GM23248 (cell line): Measurements from ENCODE around the gene CELA2B. TPM values are rescaled to one million over a fixed set of nuclear protein-coding genes. Genes with fewer than 3 reads are reported as not detected.
A peak's percentile ranks its signal among the peaks of the same experiment; 100 is the strongest.

ENCODE experiments used
- DNase-seq: peaks from one replicate; pipeline ENCODE4 v3.0.0-alpha.2; 2015
- H2AFZ ChIP-seq: fragments of 200-600 bp; sonication (generic); 2 replicates; pipeline ENCODE4 v1.6.1; 2016; ENCODE audit warnings: antibody characterized with exemption
- H3F3A ChIP-seq: fragments of 200-600 bp; sonication (generic); 2 replicates; pipeline ENCODE4 v1.6.1; 2016; ENCODE audit warnings: mild to moderate bottlenecking, antibody characterized with exemption, mixed run types; ENCODE audit not compliant: insufficient read depth
- H3K27ac ChIP-seq: fragments of 200-600 bp; sonication (generic); 2 replicates; pipeline ENCODE4 v1.5.1; 2016; ENCODE audit warnings: mild to moderate bottlenecking
- H3K27me3 ChIP-seq: fragments of 200-600 bp; sonication (generic); replicated peaks from 2 replicates; pipeline ENCODE4 v1.6.1; 2016; ENCODE audit warnings: mild to moderate bottlenecking; ENCODE audit not compliant: insufficient read depth
- H3K36me3 ChIP-seq: fragments of 200-600 bp; sonication (generic); 2 replicates; pipeline ENCODE4 v1.6.1; 2016; ENCODE audit warnings: low read depth, mild to moderate bottlenecking
- H3K4me1 ChIP-seq: fragments of 200-600 bp; sonication (generic); 2 replicates; pipeline ENCODE4 v1.6.1; 2016; ENCODE audit warnings: mild to moderate bottlenecking; ENCODE audit not compliant: insufficient read depth
- H3K4me2 ChIP-seq: fragments of 200-600 bp; sonication (generic); one replicate; pipeline ENCODE4 v1.6.1; 2016; ENCODE audit warnings: mild to moderate bottlenecking; ENCODE audit not compliant: unreplicated experiment
- H3K4me3 ChIP-seq: fragments of 200-600 bp; sonication (generic); 2 replicates; pipeline ENCODE4 v1.5.1; 2016; ENCODE audit warnings: mild to moderate bottlenecking
- H3K79me2 ChIP-seq: fragments of 200-600 bp; sonication (generic); 2 replicates; pipeline ENCODE4 v1.6.1; 2016; ENCODE audit warnings: mild to moderate bottlenecking; ENCODE audit not compliant: insufficient read depth
- H3K9ac ChIP-seq: fragments of 200-600 bp; sonication (generic); 2 replicates; pipeline ENCODE4 v1.6.1; 2016; ENCODE audit warnings: mild to moderate bottlenecking
- H3K9me2 ChIP-seq: fragments of 200-600 bp; sonication (generic); 2 replicates; pipeline ENCODE4 v1.6.1; 2016; ENCODE audit warnings: mixed run types, mild to moderate bottlenecking, moderate library complexity; ENCODE audit not compliant: insufficient read depth
- H3K9me3 ChIP-seq: fragments of 200-600 bp; sonication (generic); one replicate; pipeline ENCODE4 v1.6.1; 2017; ENCODE audit warnings: low read depth
- H4K20me1 ChIP-seq: fragments of 200-600 bp; sonication (generic); 2 replicates; pipeline ENCODE4 v1.6.0; 2016; ENCODE audit not compliant: insufficient read depth
- EZH2 ChIP-seq: fragments of 200-600 bp; sonication (generic); IDR thresholded peaks from 2 replicates; pipeline ENCODE4 v1.6.1; 2018; ENCODE audit warnings: antibody characterized with exemption, mild to moderate bottlenecking; ENCODE audit not compliant: insufficient read depth, poor library complexity, severe bottlenecking
- EZH2phosphoT487 ChIP-seq: fragments of 200-600 bp; sonication (generic); IDR thresholded peaks from 2 replicates; pipeline ENCODE4 v1.6.1; 2018; ENCODE audit warnings: antibody characterized with exemption, moderate library complexity, mild to moderate bottlenecking, low read depth; ENCODE audit not compliant: insufficient read depth
- WGBS, 2 experiments: methylation state at CpG; one replicate each; pipeline ENCODE4 v1.1.6; 2015 to 2017; ENCODE audit warnings: low lambda C conversion rate in 2 of 2, low coverage in 1 of 2; ENCODE audit errors: missing lambda C conversion rate in 2 of 2; 5-methylcytosine and 5-hydroxymethylcytosine counted together
- in situ Hi-C: fragments of 300-500 bp; cut with MboI; formaldehyde crosslinking; loops from 2 replicates; pipeline ENCODE4 v1.15.0; 2020
- polyA plus RNA-seq: library from polyadenylated mRNA; unstranded; fragments of >200 nt; fragmentation: Nextera tagmentation; extraction: Ambion mirVana; gene quantifications from 2 replicates; pipeline ENCODE4 v1.2.1, GENCODE V29; 2016
- total RNA-seq: library from RNA; depleted of rRNA; stranded (reverse); fragments of >200 nt; shearing (Covaris generic); gene quantifications from 2 replicates; pipeline ENCODE4 v1.2.3, GENCODE V29; 2014; rRNA removed

Gene CELA2B
- total and polyA plus RNA-seq, 2 experiments from 2014 or later, result not detected

DNA sequence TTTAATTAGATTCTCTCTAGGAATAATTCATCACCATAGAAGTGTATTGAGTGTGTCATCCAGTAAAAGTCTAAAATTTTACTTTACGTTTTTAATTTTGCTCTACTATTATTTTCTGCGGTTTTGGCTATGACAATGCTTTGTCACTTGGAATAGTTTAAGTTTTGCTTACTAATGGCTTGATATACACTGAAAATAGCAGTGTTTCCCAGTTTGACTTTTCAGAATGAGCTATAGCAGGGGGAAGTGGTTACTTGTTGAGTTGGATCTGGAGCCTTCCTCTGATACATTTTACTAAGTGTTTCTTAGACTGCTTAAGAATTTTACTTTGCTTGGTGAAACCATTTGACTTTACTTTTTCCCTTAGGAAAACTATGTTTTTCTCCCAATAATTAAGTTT, 55.8 kb downstream of the CELA2B start:
- no peak for DNase-seq
- Histone ChIP-seq H4K20me1 (0 out of 2 replicates have a peak, but pooled peaks cover 3% of the 10 kb centered on the region), H2AFZ (no peak overlapping the region), H3K9me3 (no peaks in the 10 kb centered on the region), H3K27ac (no peak overlapping the region), H3K4me2 (no peak overlapping the region), H3K9ac (no peak overlapping the region), H3K4me1 (0 out of 2 replicates have a peak, but pooled peaks cover 9% of the 10 kb centered on the region), H3K9me2 (no peaks in the 10 kb centered on the region), H3K27me3 (no peaks in the 10 kb centered on the region), H3K79me2 (peaks cover 66% of the 10 kb centered on the region), H3F3A (no peaks in the 10 kb centered on the region), H3K4me3 (no peak overlapping the region), H3K36me3 (peaks cover 3% of the 10 kb centered on the region; the same call in 1 of the 2 replicates)
- in situ Hi-C loops, result no loop called here
- 94 to 95% methylated on average over 2 of the region's 2 CpGs for WGBS, 2 experiments
- TF ChIP-seq EZH2 (no peak), EZH2phosphoT487 (no peak)

- Histone ChIP-seq H3K9ac (no peak overlapping the region), H3K4me2 (no peak overlapping the region), H3K27me3 (no peaks in the 10 kb centered on the region), H3K79me2 (peaks cover 1% of the 10 kb centered on the region; the same call in 1 of the 2 replicates), H3F3A (peaks cover 15% of the 10 kb centered on the region), H4K20me1 (no peaks in the 10 kb centered on the region), H3K36me3 (peaks cover 27% of the 10 kb centered on the region; the same call in 1 of the 2 replicates), H3K4me1 (peaks cover 16% of the 10 kb centered on the region), H3K9me3 (no peaks in the 10 kb centered on the region), H2AFZ (no peak overlapping the region), H3K4me3 (no peak overlapping the region), H3K9me2 (no peaks in the 10 kb centered on the region), H3K27ac (no peak overlapping the region)
- no peak for TF ChIP-seq EZH2
- no peak for TF ChIP-seq EZH2phosphoT487
- in situ Hi-C loops, result no loop called here
- DNase-seq, result no peak
- WGBS, 2 experiments, result 89 to 92% methylated on average over 6 of the region's 6 CpGs
Measured at GRCh38 chr1:15538771-15539170, 62.9 kb downstream of the CELA2B start.

DNA sequence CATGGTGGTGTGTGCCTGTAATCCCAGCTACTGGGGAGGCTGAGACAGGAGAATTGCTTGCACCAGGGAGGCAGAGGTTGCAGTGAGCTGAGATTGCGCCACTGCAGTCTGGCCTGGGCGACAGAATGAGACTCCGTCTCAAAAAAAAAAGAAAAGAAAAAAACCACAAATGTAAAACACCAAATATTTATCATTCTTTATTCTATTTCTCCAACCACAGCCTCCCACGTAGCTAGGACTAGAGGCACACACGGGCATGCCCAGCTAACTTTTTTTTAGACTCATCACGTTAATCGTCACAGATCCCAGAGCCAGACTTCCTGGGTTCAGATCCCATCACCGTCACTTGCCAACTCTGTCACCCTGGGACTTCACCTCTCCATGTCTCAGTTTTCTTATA, 64.3 kb downstream of the CELA2B start:
- no peak overlapping the region for H3K9ac ChIP-seq
- peaks cover 25% of the 10 kb centered on the region for H3F3A ChIP-seq
- TF ChIP-seq EZH2 (no peak), EZH2phosphoT487 (no peak)
- H3K4me2 ChIP-seq, result no peak overlapping the region
- in situ Hi-C loops, result no loop called here
- peaks cover 24% of the 10 kb centered on the region for H3K4me1 ChIP-seq
- peaks cover 29% of the 10 kb centered on the region for H3K36me3 ChIP-seq
- no peaks in the 10 kb centered on the region for H4K20me1 ChIP-seq
- no peaks in the 10 kb centered on the region for H3K27me3 ChIP-seq
- no peaks in the 10 kb centered on the region for H3K9me2 ChIP-seq
- 61 to 67% methylated on average over 8 of the region's 8 CpGs for WGBS, 2 experiments
- peak overlapping the region; percentile 39 for H3K27ac ChIP-seq
- H3K79me2 ChIP-seq, result no peaks in the 10 kb centered on the region
- H3K4me3 ChIP-seq, result no peak overlapping the region
- H2AFZ ChIP-seq, result no peak overlapping the region
- peak; percentile 64 for DNase-seq
- no peaks in the 10 kb centered on the region for H3K9me3 ChIP-seq

Other genes with a start within 250 kb of the CELA2B start
- not detected in 2 replicates for gene FHAD1, start 228.9 kb upstream of the CELA2B start, total RNA-seq
- 0.24 TPM in 1 of 2 replicates, not detected in the other for gene FHAD1, start 228.9 kb upstream of the CELA2B start, polyA plus RNA-seq
- gene EFHD2, start 66.2 kb upstream of the CELA2B start, total RNA-seq, result 49.9 and 56.3 TPM in 2 replicates
- gene EFHD2, start 66.2 kb upstream of the CELA2B start, polyA plus RNA-seq, result 53.1 and 56.1 TPM in 2 replicates
- not detected in 2 replicates for gene CTRC, start 37.7 kb upstream of the CELA2B start, total RNA-seq
- gene CTRC, start 37.7 kb upstream of the CELA2B start, polyA plus RNA-seq, result not detected in 2 replicates
- not detected in 2 replicates for gene CELA2A, start 19.4 kb upstream of the CELA2B start, total RNA-seq
- gene CELA2A, start 19.4 kb upstream of the CELA2B start, polyA plus RNA-seq, result not detected in 2 replicates
- gene CASP9, start 48.1 kb downstream of the CELA2B start, total RNA-seq, result 15.8 and 18.5 TPM in 2 replicates
- 6.7 and 7.6 TPM in 2 replicates for gene CASP9, start 48.1 kb downstream of the CELA2B start, polyA plus RNA-seq
- gene DNAJC16, start 50.7 kb downstream of the CELA2B start, total RNA-seq, result 21.8 and 22.5 TPM in 2 replicates
- gene DNAJC16, start 50.7 kb downstream of the CELA2B start, polyA plus RNA-seq, result 10.0 and 10.2 TPM in 2 replicates
- 2.2 and 3.9 TPM in 2 replicates for gene AGMAT, start 108.9 kb downstream of the CELA2B start, total RNA-seq
- 0.75 and 0.85 TPM in 2 replicates for gene AGMAT, start 108.9 kb downstream of the CELA2B start, polyA plus RNA-seq
- 7.9 and 19.6 TPM in 2 replicates for gene DDI2, start 141.4 kb downstream of the CELA2B start, total RNA-seq
- 4.3 and 5.0 TPM in 2 replicates for gene DDI2, start 141.4 kb downstream of the CELA2B start, polyA plus RNA-seq
- 52.9 and 67.9 TPM in 2 replicates for gene PLEKHM2, start 208.2 kb downstream of the CELA2B start, total RNA-seq
- gene PLEKHM2, start 208.2 kb downstream of the CELA2B start, polyA plus RNA-seq, result 14.8 and 14.9 TPM in 2 replicates